MM.1S (cell line): ENCODE data around the gene METTL1.
A peak's percentile ranks its signal among the peaks of the same experiment; 100 is the strongest.

Experiments
- DNase-seq: peaks from one replicate; pipeline ENCODE4 v3.0.0-alpha.2; 2015
- H2AFZ ChIP-seq: fragments of 300-600 bp; sonication (generic); 2 replicates; pipeline ENCODE4 v1.6.0; 2016; ENCODE audit warnings: antibody characterized with exemption, low read length
- H3F3A ChIP-seq: fragments of 300-600 bp; sonication (generic); 2 replicates; pipeline ENCODE4 v1.6.1; 2016; ENCODE audit warnings: mild to moderate bottlenecking, antibody characterized with exemption, low read length, moderate library complexity, mixed read lengths; ENCODE audit not compliant: insufficient read depth
- H3K27ac ChIP-seq: fragments of 300-600 bp; sonication (generic); 2 replicates; pipeline ENCODE4 v1.5.1; 2016; ENCODE audit warnings: mild to moderate bottlenecking, low read length
- H3K27me3 ChIP-seq: fragments of 300-600 bp; sonication (generic); replicated peaks from 2 replicates; pipeline ENCODE4 v1.6.0; 2016; ENCODE audit warnings: low read length; ENCODE audit not compliant: insufficient read depth
- H3K36me3 ChIP-seq: fragments of 300-600 bp; sonication (generic); replicated peaks from 2 replicates; pipeline ENCODE4 v1.6.1; 2016; ENCODE audit warnings: mild to moderate bottlenecking, low read length, mixed read lengths; ENCODE audit not compliant: insufficient read depth
- H3K4me1 ChIP-seq: fragments of 300-600 bp; sonication (generic); 2 replicates; pipeline ENCODE4 v1.6.1; 2016; ENCODE audit warnings: low read length, mixed read lengths
- H3K4me2 ChIP-seq: fragments of 300-600 bp; sonication (generic); 2 replicates; pipeline ENCODE4 v1.6.0; 2016; ENCODE audit warnings: low read depth, low read length
- H3K4me3 ChIP-seq: fragments of 300-600 bp; sonication (generic); 2 replicates; pipeline ENCODE4 v1.5.1; 2016; ENCODE audit warnings: low read length, mixed read lengths
- H3K79me2 ChIP-seq: fragments of 300-600 bp; sonication (generic); 2 replicates; pipeline ENCODE4 v1.6.1; 2016; ENCODE audit warnings: mixed run types, low read length, mixed read lengths
- H3K9ac ChIP-seq: fragments of 300-600 bp; sonication (generic); 2 replicates; pipeline ENCODE4 v1.6.1; 2016; ENCODE audit warnings: low read length, mixed read lengths
- H3K9me2 ChIP-seq: fragments of 300-600 bp; sonication (generic); replicated peaks from 2 replicates; pipeline ENCODE4 v1.6.1; 2016; ENCODE audit warnings: mild to moderate bottlenecking, low read length, mixed read lengths; ENCODE audit not compliant: insufficient read depth
- H3K9me3 ChIP-seq: fragments of 300-600 bp; sonication (generic); replicated peaks from 2 replicates; pipeline ENCODE4 v1.6.1; 2016; ENCODE audit warnings: mild to moderate bottlenecking, low read length, mixed read lengths; ENCODE audit not compliant: insufficient read depth
- H4K20me1 ChIP-seq: fragments of 300-600 bp; sonication (generic); 2 replicates; pipeline ENCODE4 v1.6.1; 2016; ENCODE audit warnings: mild to moderate bottlenecking, low read length, moderate library complexity, mixed read lengths; ENCODE audit not compliant: insufficient read depth
- EZH2 ChIP-seq: fragments of 300-600 bp; sonication (generic); optimal IDR thresholded peaks from 2 replicates; pipeline ENCODE3; 2017; ENCODE audit warnings: low read depth, mild to moderate bottlenecking, antibody characterized with exemption, low read length, mixed read lengths
- EZH2phosphoT487 ChIP-seq: fragments of 300-600 bp; sonication (generic); IDR thresholded peaks from 2 replicates; pipeline ENCODE4 v1.6.1; 2018; ENCODE audit warnings: antibody characterized with exemption, low read length
- TF ChIP-seq, protein P1 (sequence below): fragments of 300-600 bp; sonication (generic); IDR thresholded peaks from 2 replicates; pipeline ENCODE4 v1.5.1; 2016; ENCODE audit warnings: antibody characterized with exemption, low read length, mixed read lengths

The METTL1 gene

DNA sequence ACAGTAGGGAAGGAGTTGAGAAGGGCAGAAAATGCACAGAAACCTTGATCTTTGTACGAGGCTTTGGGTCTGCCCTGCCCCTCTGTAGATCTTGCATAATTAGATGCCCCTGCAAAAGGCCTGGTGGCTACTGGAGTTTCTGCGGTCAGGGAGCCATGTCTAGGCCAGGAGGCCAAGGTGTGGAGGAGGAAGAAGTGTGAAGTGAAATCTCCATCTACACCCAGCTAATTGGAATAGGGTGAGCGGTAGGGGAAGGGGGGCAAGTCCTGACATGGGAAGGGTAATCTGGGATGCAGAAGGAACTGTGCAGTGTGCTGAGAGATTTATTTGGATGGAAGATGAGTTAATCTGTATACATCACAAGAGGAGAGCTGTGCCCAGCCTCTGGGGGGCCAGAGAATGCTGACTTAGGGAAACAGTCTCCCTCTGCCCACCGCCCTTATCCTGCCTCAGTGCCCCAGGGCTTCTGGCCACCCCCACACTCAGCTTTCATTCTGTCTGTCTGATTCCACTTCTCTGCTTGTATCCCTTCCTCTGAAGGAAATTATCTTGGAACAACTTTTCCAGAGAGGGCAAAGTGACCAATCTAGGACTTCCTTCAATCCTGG is 10.4 kb downstream of the METTL1 start:
- Histone ChIP-seq H3K9ac (no peak overlapping the region), H3K27me3 (peaks cover 27% of the 10 kb centered on the region), H3K79me2 (0 out of 2 replicates have a peak, but pooled peaks cover 8% of the 10 kb centered on the region), H3K27ac (no peak overlapping the region), H3K9me2 (no peaks in the 10 kb centered on the region), H4K20me1 (no peaks in the 10 kb centered on the region), H3F3A (peaks cover 1% of the 10 kb centered on the region; the same call in 1 of the 2 replicates), H3K4me2 (no peak overlapping the region), H3K4me1 (peaks cover 8% of the 10 kb centered on the region; the same call in 1 of the 2 replicates), H3K9me3 (no peaks in the 10 kb centered on the region), H3K4me3 (no peak overlapping the region), H3K36me3 (no peaks in the 10 kb centered on the region), H2AFZ (no peak overlapping the region)
- DNase-seq: no peak
- TF ChIP-seq EZH2phosphoT487 (no peak), EZH2 (no peak)
- TF ChIP-seq, protein P1, sequence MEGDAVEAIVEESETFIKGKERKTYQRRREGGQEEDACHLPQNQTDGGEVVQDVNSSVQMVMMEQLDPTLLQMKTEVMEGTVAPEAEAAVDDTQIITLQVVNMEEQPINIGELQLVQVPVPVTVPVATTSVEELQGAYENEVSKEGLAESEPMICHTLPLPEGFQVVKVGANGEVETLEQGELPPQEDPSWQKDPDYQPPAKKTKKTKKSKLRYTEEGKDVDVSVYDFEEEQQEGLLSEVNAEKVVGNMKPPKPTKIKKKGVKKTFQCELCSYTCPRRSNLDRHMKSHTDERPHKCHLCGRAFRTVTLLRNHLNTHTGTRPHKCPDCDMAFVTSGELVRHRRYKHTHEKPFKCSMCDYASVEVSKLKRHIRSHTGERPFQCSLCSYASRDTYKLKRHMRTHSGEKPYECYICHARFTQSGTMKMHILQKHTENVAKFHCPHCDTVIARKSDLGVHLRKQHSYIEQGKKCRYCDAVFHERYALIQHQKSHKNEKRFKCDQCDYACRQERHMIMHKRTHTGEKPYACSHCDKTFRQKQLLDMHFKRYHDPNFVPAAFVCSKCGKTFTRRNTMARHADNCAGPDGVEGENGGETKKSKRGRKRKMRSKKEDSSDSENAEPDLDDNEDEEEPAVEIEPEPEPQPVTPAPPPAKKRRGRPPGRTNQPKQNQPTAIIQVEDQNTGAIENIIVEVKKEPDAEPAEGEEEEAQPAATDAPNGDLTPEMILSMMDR: no peak

DNA sequence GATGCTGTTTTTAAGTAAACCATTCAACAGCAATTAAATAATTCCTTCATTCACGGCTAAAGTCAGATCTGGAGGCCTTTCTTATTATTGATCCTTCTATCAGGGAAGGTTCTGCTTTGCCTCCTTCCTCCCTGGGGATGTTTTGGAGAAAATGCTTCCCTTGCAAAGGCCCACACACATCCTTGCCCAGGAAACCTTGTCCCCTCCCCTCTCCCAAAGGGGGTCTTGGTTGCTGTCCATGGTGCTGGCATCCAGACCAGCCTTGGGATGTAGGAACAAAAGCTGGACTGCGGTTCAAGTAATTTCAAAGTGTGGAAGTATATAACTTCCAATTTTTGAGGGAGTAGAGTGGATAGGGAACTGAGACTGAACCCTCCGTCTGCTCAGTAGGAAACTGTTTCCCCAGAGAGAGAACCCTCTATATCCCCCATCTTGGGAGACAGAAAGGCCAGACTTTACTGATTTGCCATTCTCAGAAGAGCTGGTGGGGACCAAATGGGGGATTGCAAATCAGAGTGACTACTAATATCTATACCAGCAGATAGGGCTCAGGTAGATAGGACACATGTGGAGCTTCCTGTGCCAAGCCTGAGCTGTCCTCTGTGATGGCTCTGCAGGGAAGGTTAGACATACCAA is 11.4 kb downstream of the METTL1 start:
- TF ChIP-seq EZH2 (no peak), EZH2phosphoT487 (no peak)
- TF ChIP-seq, protein P1: no peak
- peaks cover 9% of the 10 kb centered on the region; the same call in 1 of the 2 replicates for H3K4me1 ChIP-seq
- peaks cover 17% of the 10 kb centered on the region for H3K27me3 ChIP-seq
- H2AFZ ChIP-seq: no peak overlapping the region
- H3K9ac ChIP-seq: no peak overlapping the region
- DNase-seq: no peak
- no peak overlapping the region for H3K27ac ChIP-seq
- no peaks in the 10 kb centered on the region for H3K9me3 ChIP-seq
- H3K4me3 ChIP-seq: no peak overlapping the region
- H3K79me2 ChIP-seq: peaks cover 9% of the 10 kb centered on the region; the same call in 1 of the 2 replicates
- no peaks in the 10 kb centered on the region for H3K36me3 ChIP-seq
- peaks cover 9% of the 10 kb centered on the region; the same call in 1 of the 2 replicates for H3F3A ChIP-seq
- no peak overlapping the region for H3K4me2 ChIP-seq
- no peaks in the 10 kb centered on the region for H4K20me1 ChIP-seq
- no peaks in the 10 kb centered on the region for H3K9me2 ChIP-seq

GRCh38 chr12:57759360-57759980 is 12.4 kb downstream of the METTL1 start:
- Histone ChIP-seq H3K4me3 (no peak overlapping the region), H2AFZ (no peak overlapping the region), H3K9me2 (no peaks in the 10 kb centered on the region), H4K20me1 (no peaks in the 10 kb centered on the region), H3K9me3 (no peaks in the 10 kb centered on the region), H3F3A (peaks cover 11% of the 10 kb centered on the region), H3K27ac (no peak overlapping the region), H3K36me3 (no peaks in the 10 kb centered on the region), H3K4me2 (no peak overlapping the region), H3K79me2 (peaks cover 9% of the 10 kb centered on the region; the same call in 1 of the 2 replicates), H3K9ac (no peak overlapping the region), H3K4me1 (peaks cover 6% of the 10 kb centered on the region), H3K27me3 (peaks cover 7% of the 10 kb centered on the region)
- peak; percentile 55 for DNase-seq
- TF ChIP-seq, protein P1: peak; percentile 60
- no peak for TF ChIP-seq EZH2
